ENCODE data around the gene NDUFAF5. TPM values are rescaled to one million over a fixed set of nuclear protein-coding genes. Genes with fewer than 3 reads are reported as not detected.

The NDUFAF5 gene
- total RNA-seq, 1 experiment from 2014 or later = 31.8 TPM

DNA sequence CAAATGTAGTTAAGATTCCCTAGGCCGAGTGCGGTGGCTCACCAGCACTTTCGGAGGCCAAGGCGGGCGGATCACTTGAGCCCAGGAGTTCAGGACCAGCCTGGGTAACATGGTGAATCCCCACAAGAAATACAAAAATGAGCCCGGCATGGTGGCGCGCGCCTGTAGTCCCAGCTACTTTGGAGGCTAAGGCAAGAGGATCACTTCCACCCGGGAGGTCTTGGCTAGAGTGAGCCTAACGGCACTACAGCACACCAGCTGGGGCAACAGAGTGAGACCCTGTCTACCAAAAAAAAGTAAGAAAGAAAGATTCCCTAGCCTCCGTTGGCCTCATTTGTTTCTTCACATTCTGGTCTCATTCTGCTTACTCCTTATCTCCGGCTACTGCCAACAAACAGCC, 1.3 kb upstream of the NDUFAF5 start:
- TF ChIP-seq ZNF512 (CRISPR knock-in tag; IDR thresholded peaks at IDR 0.05; ENCODE audit: borderline replicate concordance) (no peak), ZNF121 (CRISPR knock-in tag; IDR thresholded peaks at IDR 0.05) (peak; percentile 77; the same call in 1 of the 2 replicates)
- Mint-ChIP-seq H3K4me3 (peak overlapping the region; percentile 99), H3K27ac (no peak overlapping the region), H3K27me3 (ENCODE audit: low read depth) (no peaks in the 10 kb centered on the region), H3K36me3 (peaks cover 41% of the 10 kb centered on the region), H3K9me3 (no peaks in the 10 kb centered on the region), H3K4me1 (peaks cover 22% of the 10 kb centered on the region)
- POLR2A ChIA-PET = interaction anchor here (0.6 kb wide), 1 partner anchor 13 kb away, joined by 4 read pairs; no protein-coding TSS in a partner anchor
- CTCF ChIA-PET = interaction anchor here (2.1 to 2.6 kb wide), 2 partner anchors 12 to 173 kb away, joined by 11 to 16 read pairs; no protein-coding TSS in a partner anchor
- no peak for DNase-seq (ENCODE audit: low spot score)
- no peak for ATAC-seq

DNA sequence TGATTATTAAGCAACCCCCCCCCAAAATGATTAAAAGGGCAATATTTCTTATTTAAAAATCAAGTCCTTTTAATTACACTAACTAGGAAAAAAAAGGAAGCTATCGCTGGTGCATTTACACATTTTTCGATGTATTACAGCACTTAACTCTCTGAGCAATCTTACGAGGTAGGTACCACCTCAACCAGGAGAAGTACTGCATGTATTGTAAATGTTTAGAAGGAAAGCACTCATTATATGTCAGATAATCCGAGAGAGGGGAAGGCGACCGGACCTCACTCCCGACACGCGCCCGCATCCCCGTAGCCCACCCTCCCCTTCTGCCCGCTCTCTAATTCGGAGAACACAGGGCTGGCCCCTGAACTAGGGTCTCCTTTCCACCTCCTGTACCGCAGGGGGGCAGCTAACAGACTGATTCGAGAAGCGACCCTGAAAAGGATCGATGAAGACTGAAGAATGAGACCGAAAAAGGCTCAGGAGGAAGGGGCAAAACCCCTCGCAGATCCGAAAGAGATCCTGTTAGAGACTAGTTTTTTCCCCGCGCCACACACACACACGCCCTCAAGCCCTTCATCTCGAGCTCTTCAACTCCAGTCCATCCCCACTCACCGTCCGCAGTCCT, 446 bp upstream of the NDUFAF5 start:
- Mint-ChIP-seq H3K36me3 (peaks cover 41% of the 10 kb centered on the region), H3K4me3 (peak overlapping the region; percentile 99), H3K27me3 (ENCODE audit: low read depth) (no peaks in the 10 kb centered on the region), H3K4me1 (peaks cover 22% of the 10 kb centered on the region), H3K27ac (peak overlapping the region; percentile 99), H3K9me3 (no peaks in the 10 kb centered on the region)
- ChIA-PET CTCF (interaction anchor here (0.6 to 2.6 kb wide), 4 partner anchors 13 to 284 kb away, joined by 4 to 16 read pairs (median 8); no protein-coding TSS in a partner anchor), POLR2A (interaction anchor here (0.6 to 1.1 kb wide), 4 partner anchors 12 to 1052 kb away, joined by 3 to 4 read pairs (median 4); no protein-coding TSS in a partner anchor)
- peak; percentile 29 for ATAC-seq
- peak; percentile 33 for DNase-seq (ENCODE audit: low spot score)
- no peak for TF ChIP-seq ZNF423 (CRISPR knock-in tag; IDR thresholded peaks at IDR 0.05)
- no peak for TF ChIP-seq NR3C1 (CRISPR knock-in tag; conservative IDR thresholded peaks at IDR 0.05; ENCODE audit: low read depth)
- no peak for TF ChIP-seq E2F1 (CRISPR knock-in tag; IDR thresholded peaks at IDR 0.05)
- TF ChIP-seq USF1 (CRISPR knock-in tag; IDR thresholded peaks at IDR 0.05) = no peak
- TF ChIP-seq ZNF263 (CRISPR knock-in tag; IDR thresholded peaks at IDR 0.05; ENCODE audit: low read depth) = no peak
- no peak for TF ChIP-seq CREB1 (CRISPR knock-in tag; IDR thresholded peaks at IDR 0.05)
- TF ChIP-seq AFF4 (CRISPR knock-in tag; IDR thresholded peaks at IDR 0.05; ENCODE audit: borderline replicate concordance) = peak; percentile 55; the same call in 1 of the 2 replicates
- no peak for TF ChIP-seq FOXP4 (CRISPR knock-in tag; IDR thresholded peaks at IDR 0.05)
- TF ChIP-seq, protein P1, sequence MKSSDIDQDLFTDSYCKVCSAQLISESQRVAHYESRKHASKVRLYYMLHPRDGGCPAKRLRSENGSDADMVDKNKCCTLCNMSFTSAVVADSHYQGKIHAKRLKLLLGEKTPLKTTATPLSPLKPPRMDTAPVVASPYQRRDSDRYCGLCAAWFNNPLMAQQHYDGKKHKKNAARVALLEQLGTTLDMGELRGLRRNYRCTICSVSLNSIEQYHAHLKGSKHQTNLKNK (CRISPR knock-in tag; IDR thresholded peaks at IDR 0.05) = no peak
- TF ChIP-seq, protein P2, sequence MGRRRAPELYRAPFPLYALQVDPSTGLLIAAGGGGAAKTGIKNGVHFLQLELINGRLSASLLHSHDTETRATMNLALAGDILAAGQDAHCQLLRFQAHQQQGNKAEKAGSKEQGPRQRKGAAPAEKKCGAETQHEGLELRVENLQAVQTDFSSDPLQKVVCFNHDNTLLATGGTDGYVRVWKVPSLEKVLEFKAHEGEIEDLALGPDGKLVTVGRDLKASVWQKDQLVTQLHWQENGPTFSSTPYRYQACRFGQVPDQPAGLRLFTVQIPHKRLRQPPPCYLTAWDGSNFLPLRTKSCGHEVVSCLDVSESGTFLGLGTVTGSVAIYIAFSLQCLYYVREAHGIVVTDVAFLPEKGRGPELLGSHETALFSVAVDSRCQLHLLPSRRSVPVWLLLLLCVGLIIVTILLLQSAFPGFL (CRISPR knock-in tag; IDR thresholded peaks at IDR 0.05; ENCODE audit: borderline replicate concordance) = 0 out of 2 replicates have a peak, but pooled peaks have one; percentile 48
- no peak for TF ChIP-seq SOX15 (CRISPR knock-in tag; IDR thresholded peaks at IDR 0.05)
- TF ChIP-seq AR (CRISPR knock-in tag; IDR thresholded peaks at IDR 0.05) = no peak
